K562 (cell line): Measurements from ENCODE around the gene MMEL1. TPM values are rescaled to one million over a fixed set of nuclear protein-coding genes. Genes with fewer than 3 reads are reported as not detected.

ENCODE experiments used
- CREB1 ChIP-seq, 2 experiments: sonication (generic) in 1 of 2; formaldehyde crosslinking in 1 of 2; IDR thresholded peaks; 2 replicates each; pipeline versions ENCODE4 v1.6.1 to v1.8.0; 2012 to 2022; ENCODE audit warnings: inconsistent platforms in 1 of 2, mild to moderate bottlenecking in 1 of 2, missing genetic modification reagents in 1 of 2, moderate library complexity in 1 of 2
- E2F6 ChIP-seq, 2 experiments: IDR thresholded peaks; 2 replicates each; pipeline ENCODE4 v1.6.1; 2011; ENCODE audit warnings: borderline replicate concordance in 1 of 2, control low read depth in 1 of 2, low read depth in 1 of 2, low read length in 1 of 2, mild to moderate bottlenecking in 1 of 2, mixed read lengths in 1 of 2, moderate library complexity in 1 of 2; ENCODE audit not compliant: insufficient read depth in 1 of 2, insufficient read length in 1 of 2, poor library complexity in 1 of 2, severe bottlenecking in 1 of 2; ENCODE audit errors: extremely low read depth in 1 of 2
- FOXK2 ChIP-seq, 2 experiments: fragments of 450-650 bp; IDR thresholded peaks in 1 of 2; conservative IDR thresholded peaks in 1 of 2; 2 replicates each; pipeline ENCODE4 v1.6.1; 2016; ENCODE audit warnings: low read depth in 2 of 2, mild to moderate bottlenecking in 1 of 2
- HMGN3 ChIP-seq: IDR thresholded peaks from 2 replicates; pipeline ENCODE4 v1.6.1; 2011; ENCODE audit warnings: borderline replicate concordance, low read depth, mild to moderate bottlenecking, mixed read lengths, low read length; ENCODE audit not compliant: insufficient read length; ENCODE audit errors: extremely low read depth
- KDM2B ChIP-seq: fragments of 250-450 bp; sonication (Bioruptor Pico); IDR thresholded peaks from 2 replicates; pipeline ENCODE4 v1.8.0; 2021; ENCODE audit warnings: mild to moderate bottlenecking, moderate library complexity
- KDM5B ChIP-seq: fragments of 200-600 bp; sonication (generic); IDR thresholded peaks from 2 replicates; pipeline ENCODE4 v1.6.1; 2012; ENCODE audit warnings: low read depth, mild to moderate bottlenecking, moderate library complexity, low read length, control low read depth, inconsistent platforms; ENCODE audit not compliant: insufficient replicate concordance
- NCOR1 ChIP-seq: fragments of 450-650 bp; IDR thresholded peaks from 2 replicates; pipeline ENCODE4 v1.6.1; 2016; ENCODE audit warnings: mild to moderate bottlenecking, moderate library complexity
- NFYB ChIP-seq: IDR thresholded peaks from 2 replicates; pipeline ENCODE4 v1.6.1; 2011; ENCODE audit warnings: mild to moderate bottlenecking, moderate library complexity; ENCODE audit not compliant: insufficient read length; ENCODE audit errors: extremely low read depth
- PCBP1 ChIP-seq: fragments of 200-400 bp; formaldehyde crosslinking; IDR thresholded peaks from 2 replicates; pipeline ENCODE4 v1.6.1; 2018; ENCODE audit warnings: mild to moderate bottlenecking, low read depth, low read length; ENCODE audit not compliant: poor library complexity, severe bottlenecking
- PHF8 ChIP-seq: fragments of 200-600 bp; sonication (generic); IDR thresholded peaks from 2 replicates; pipeline ENCODE4 v1.6.1; 2012; ENCODE audit warnings: mixed run types, mild to moderate bottlenecking, inconsistent platforms, low read length, moderate library complexity, borderline replicate concordance
- RBFOX2 ChIP-seq: fragments of 200-400 bp; formaldehyde crosslinking; IDR thresholded peaks from 2 replicates; pipeline ENCODE4 v1.6.1; 2017; ENCODE audit warnings: low read depth, mild to moderate bottlenecking, low read length, moderate library complexity
- REST ChIP-seq, 2 experiments: fragments of 450-650 bp; formaldehyde crosslinking in 1 of 2; IDR thresholded peaks; 2 replicates each; pipeline versions ENCODE4 v1.4.0 to v1.6.1; 2014 to 2020; ENCODE audit warnings: mild to moderate bottlenecking in 2 of 2, borderline replicate concordance in 1 of 2, low read depth in 1 of 2
- TBL1XR1 ChIP-seq, 2 experiments: IDR thresholded peaks; 2 replicates each; pipeline ENCODE4 v1.6.1; 2012; ENCODE audit warnings: improper control_type of control experiment in 2 of 2, low read length in 2 of 2, mild to moderate bottlenecking in 1 of 2
- ZNF165 ChIP-seq: fragments of 250-450 bp; sonication (Bioruptor Pico); IDR thresholded peaks from 2 replicates; pipeline ENCODE4 v1.4.0; 2020; ENCODE audit warnings: borderline replicate concordance
- polyA plus RNA-seq, 8 experiments: library from polyadenylated mRNA; depleted of rRNA in 4 of 8; stranded (reverse) in 5 of 8; unstranded in 3 of 8; fragments of >200 nt; fragmentation: Nextera tagmentation in 2 of 8; fragmentation: Illumina TruSeq in 1 of 8; extraction: Ambion mirVana in 2 of 8; extraction: Trizol in 1 of 8; gene quantifications; 2 replicates each; pipeline versions ENCODE4 v1.2.1 to v1.2.3, GENCODE V29; 2011 to 2014; ENCODE audit warnings: inconsistent platforms in 1 of 8, missing spikeins in 1 of 8
- total RNA-seq, 7 experiments: library from RNA; depleted of rRNA in 6 of 7; stranded (reverse); fragments of >200 nt in 6 of 7; fragmentation: Illumina TruSeq in 2 of 7; extraction: Trizol in 2 of 7; gene quantifications; 2 replicates each; pipeline versions ENCODE4 v1.2.1 to v1.2.3, GENCODE V29; 2011 to 2021; ENCODE audit warnings: low replicate concordance in 1 of 7

MMEL1 gene
- total and polyA plus RNA-seq, 9 of the 15 experiments (the other 6 are each of a cell fraction or from before 2014, with no cell fraction given): not detected

GRCh38 chr1:2545754-2546514, 86.9 kb downstream of the MMEL1 start (continued):
- peak; percentile 79 for TF ChIP-seq REST (IDR thresholded peaks at IDR 0.05; ENCODE audit: borderline replicate concordance)
- no peak for TF ChIP-seq REST (CRISPR knock-in tag; IDR thresholded peaks at IDR 0.05; ENCODE audit: low read depth)
- peak; percentile 5; the same call in 1 of the 2 replicates for TF ChIP-seq NCOR1
- no peak; a peak in 1 of 4 replicates for TF ChIP-seq FOXK2 (conservative IDR thresholded peaks at IDR 0.05 in 1 of 2, IDR thresholded peaks at IDR 0.05 in 1 of 2; ENCODE audit: low read depth in 2 of 2)
- TF ChIP-seq KDM5B: peak; percentile 72
- peak; percentile 85 to 97 for TF ChIP-seq E2F6 (IDR thresholded peaks at IDR 0.05; ENCODE audit: borderline replicate concordance in 1 of 2, extremely low read depth in 1 of 2, insufficient read depth in 1 of 2, insufficient read length in 1 of 2, low read depth in 1 of 2, low read length in 1 of 2, poor library complexity in 1 of 2, severe bottlenecking in 1 of 2)
- TF ChIP-seq CREB1 (IDR thresholded peaks at IDR 0.05): peak; percentile 56; the same call in 1 of the 2 replicates
- TF ChIP-seq CREB1 (CRISPR knock-in tag; IDR thresholded peaks at IDR 0.05): peak; percentile 55
- TF ChIP-seq NFYB: peak; percentile 71
- peak; percentile 97 for TF ChIP-seq PCBP1
- peak; percentile 27 for TF ChIP-seq HMGN3
- TF ChIP-seq TBL1XR1 (IDR thresholded peaks at IDR 0.05; ENCODE audit: low read length in 2 of 2): 0 out of 4 replicates have a peak, but pooled peaks of 1 of the 2 experiments have one; percentile 38
- TF ChIP-seq PHF8: peak; percentile 55; the same call in 1 of the 2 replicates
- peak; percentile 85 for TF ChIP-seq RBFOX2
- no peak for TF ChIP-seq ZNF165 (CRISPR knock-in tag)
- no peak for TF ChIP-seq KDM2B (CRISPR knock-in tag)
